Measurements from ENCODE around the gene KNTC1.

GRCh38 chr12:122528992-122529391, 1.9 kb downstream of the KNTC1 start:
- TF ChIP-seq, protein P1, sequence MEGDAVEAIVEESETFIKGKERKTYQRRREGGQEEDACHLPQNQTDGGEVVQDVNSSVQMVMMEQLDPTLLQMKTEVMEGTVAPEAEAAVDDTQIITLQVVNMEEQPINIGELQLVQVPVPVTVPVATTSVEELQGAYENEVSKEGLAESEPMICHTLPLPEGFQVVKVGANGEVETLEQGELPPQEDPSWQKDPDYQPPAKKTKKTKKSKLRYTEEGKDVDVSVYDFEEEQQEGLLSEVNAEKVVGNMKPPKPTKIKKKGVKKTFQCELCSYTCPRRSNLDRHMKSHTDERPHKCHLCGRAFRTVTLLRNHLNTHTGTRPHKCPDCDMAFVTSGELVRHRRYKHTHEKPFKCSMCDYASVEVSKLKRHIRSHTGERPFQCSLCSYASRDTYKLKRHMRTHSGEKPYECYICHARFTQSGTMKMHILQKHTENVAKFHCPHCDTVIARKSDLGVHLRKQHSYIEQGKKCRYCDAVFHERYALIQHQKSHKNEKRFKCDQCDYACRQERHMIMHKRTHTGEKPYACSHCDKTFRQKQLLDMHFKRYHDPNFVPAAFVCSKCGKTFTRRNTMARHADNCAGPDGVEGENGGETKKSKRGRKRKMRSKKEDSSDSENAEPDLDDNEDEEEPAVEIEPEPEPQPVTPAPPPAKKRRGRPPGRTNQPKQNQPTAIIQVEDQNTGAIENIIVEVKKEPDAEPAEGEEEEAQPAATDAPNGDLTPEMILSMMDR (IDR thresholded peaks at IDR 0.05): no peak
- no peak for TF ChIP-seq POLR2A (IDR thresholded peaks at IDR 0.05)
